SK-N-SH (cell line): ENCODE results near the gene UBE3D.

Experiments used
- EP300 ChIP-seq, 2 experiments: IDR thresholded peaks; 2 replicates each; pipeline versions ENCODE4 v1.4.0 to v1.6.1; 2012; ENCODE audit warnings: borderline replicate concordance in 1 of 2, low read depth in 1 of 2, low read length in 1 of 2
- EZH2phosphoT487 ChIP-seq: fragments of 200-600 bp; sonication (generic); IDR thresholded peaks from 2 replicates; pipeline ENCODE4 v1.6.1; 2017; ENCODE audit warnings: low read depth, mixed run types, mild to moderate bottlenecking, antibody characterized with exemption, moderate library complexity, borderline replicate concordance
- POLR2AphosphoS5 ChIP-seq: IDR thresholded peaks from 2 replicates; pipeline ENCODE4 v1.6.1; 2012; ENCODE audit warnings: low read depth, low read length
- RAD21 ChIP-seq: IDR thresholded peaks from 2 replicates; pipeline ENCODE4 v1.6.1; 2012; ENCODE audit warnings: mild to moderate bottlenecking, low read length
- RFX5 ChIP-seq: IDR thresholded peaks from 2 replicates; pipeline ENCODE4 v1.6.1; 2012; ENCODE audit warnings: mild to moderate bottlenecking, improper control_type of control experiment, low read length
- TCF12 ChIP-seq: IDR thresholded peaks from 2 replicates; pipeline ENCODE4 v1.4.0; 2012
- TF ChIP-seq, protein P1 (sequence below): fragments of 200-600 bp; sonication (generic); IDR thresholded peaks from 2 replicates; pipeline ENCODE4 v1.6.1; 2017; ENCODE audit warnings: antibody characterized with exemption, mild to moderate bottlenecking, moderate library complexity
- TF ChIP-seq, protein P2 (sequence below): fragments of 150-350 bp; IDR thresholded peaks from 2 replicates; pipeline ENCODE4 v1.6.1; 2017; ENCODE audit warnings: antibody characterized with exemption, low read length, low read depth, borderline replicate concordance
- TF ChIP-seq, protein P3 (sequence below): IDR thresholded peaks from 2 replicates; pipeline ENCODE4; 2012

DNA sequence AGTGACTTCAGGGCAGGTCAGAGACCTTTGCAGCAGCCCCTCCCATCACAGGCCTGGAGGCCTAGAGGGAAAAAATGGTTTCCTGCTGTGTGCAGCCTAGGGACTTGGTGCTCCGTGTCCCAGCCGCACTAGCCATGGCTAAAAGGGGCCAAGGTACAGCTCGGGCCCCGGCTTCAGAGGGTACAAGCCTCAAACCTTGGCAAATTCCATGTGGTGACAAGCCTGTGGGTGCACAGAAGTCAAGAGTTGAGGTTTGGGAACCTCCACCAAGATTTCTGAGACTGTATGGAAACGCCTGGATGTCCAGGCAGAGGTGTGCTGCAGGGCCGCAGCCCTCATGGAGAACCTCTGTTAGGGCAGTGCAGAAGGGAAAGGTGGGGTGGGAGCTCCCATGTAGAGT lies 34.0 kb downstream of the UBE3D start:
- TF ChIP-seq, protein P1, sequence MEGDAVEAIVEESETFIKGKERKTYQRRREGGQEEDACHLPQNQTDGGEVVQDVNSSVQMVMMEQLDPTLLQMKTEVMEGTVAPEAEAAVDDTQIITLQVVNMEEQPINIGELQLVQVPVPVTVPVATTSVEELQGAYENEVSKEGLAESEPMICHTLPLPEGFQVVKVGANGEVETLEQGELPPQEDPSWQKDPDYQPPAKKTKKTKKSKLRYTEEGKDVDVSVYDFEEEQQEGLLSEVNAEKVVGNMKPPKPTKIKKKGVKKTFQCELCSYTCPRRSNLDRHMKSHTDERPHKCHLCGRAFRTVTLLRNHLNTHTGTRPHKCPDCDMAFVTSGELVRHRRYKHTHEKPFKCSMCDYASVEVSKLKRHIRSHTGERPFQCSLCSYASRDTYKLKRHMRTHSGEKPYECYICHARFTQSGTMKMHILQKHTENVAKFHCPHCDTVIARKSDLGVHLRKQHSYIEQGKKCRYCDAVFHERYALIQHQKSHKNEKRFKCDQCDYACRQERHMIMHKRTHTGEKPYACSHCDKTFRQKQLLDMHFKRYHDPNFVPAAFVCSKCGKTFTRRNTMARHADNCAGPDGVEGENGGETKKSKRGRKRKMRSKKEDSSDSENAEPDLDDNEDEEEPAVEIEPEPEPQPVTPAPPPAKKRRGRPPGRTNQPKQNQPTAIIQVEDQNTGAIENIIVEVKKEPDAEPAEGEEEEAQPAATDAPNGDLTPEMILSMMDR: no peak
- TF ChIP-seq, protein P2, sequence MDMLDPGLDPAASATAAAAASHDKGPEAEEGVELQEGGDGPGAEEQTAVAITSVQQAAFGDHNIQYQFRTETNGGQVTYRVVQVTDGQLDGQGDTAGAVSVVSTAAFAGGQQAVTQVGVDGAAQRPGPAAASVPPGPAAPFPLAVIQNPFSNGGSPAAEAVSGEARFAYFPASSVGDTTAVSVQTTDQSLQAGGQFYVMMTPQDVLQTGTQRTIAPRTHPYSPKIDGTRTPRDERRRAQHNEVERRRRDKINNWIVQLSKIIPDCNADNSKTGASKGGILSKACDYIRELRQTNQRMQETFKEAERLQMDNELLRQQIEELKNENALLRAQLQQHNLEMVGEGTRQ: no peak
- TF ChIP-seq POLR2AphosphoS5: no peak
- TF ChIP-seq EP300 (IDR thresholded peaks at IDR 0.05; ENCODE audit: borderline replicate concordance in 1 of 2, low read depth in 1 of 2, low read length in 1 of 2): no peak
- TF ChIP-seq, protein P3, sequence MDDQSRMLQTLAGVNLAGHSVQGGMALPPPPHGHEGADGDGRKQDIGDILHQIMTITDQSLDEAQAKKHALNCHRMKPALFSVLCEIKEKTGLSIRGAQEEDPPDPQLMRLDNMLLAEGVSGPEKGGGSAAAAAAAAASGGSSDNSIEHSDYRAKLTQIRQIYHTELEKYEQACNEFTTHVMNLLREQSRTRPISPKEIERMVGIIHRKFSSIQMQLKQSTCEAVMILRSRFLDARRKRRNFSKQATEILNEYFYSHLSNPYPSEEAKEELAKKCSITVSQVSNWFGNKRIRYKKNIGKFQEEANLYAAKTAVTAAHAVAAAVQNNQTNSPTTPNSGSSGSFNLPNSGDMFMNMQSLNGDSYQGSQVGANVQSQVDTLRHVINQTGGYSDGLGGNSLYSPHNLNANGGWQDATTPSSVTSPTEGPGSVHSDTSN: no peak
- no peak for TF ChIP-seq EZH2phosphoT487
- TF ChIP-seq TCF12: no peak
- no peak for TF ChIP-seq RFX5
- TF ChIP-seq RAD21: no peak
